ENCODE measurements around the gene BEST4. TPM values are rescaled to one million over a fixed set of nuclear protein-coding genes. Genes with fewer than 3 reads are reported as not detected.
A peak's percentile ranks its signal among the peaks of the same experiment; 100 is the strongest.

Gene BEST4
- total and polyA plus RNA-seq, 2 of the 8 experiments (the other 6 are each of a cell fraction or from before 2014, with no cell fraction given) = 0.76 to 1.4 TPM

- TF ChIP-seq BACH1 (IDR thresholded peaks at IDR 0.05; ENCODE audit: low read length) = peak; percentile 74
- TF ChIP-seq KDM5A (IDR thresholded peaks at IDR 0.05; ENCODE audit: low read length) = no peak
- peak; percentile 26 to 65; a peak in 1 of 4 replicates for TF ChIP-seq HDAC2 (IDR thresholded peaks at IDR 0.05; ENCODE audit: borderline replicate concordance in 1 of 2, low read depth in 2 of 2, low read length in 2 of 2)
- TF ChIP-seq BCL11A (IDR thresholded peaks at IDR 0.05; ENCODE audit: low read depth in 2 of 2, low read length in 2 of 2) = no peak
- TF ChIP-seq RBBP5 (IDR thresholded peaks at IDR 0.05; ENCODE audit: borderline replicate concordance, low read depth, low read length) = 0 out of 2 replicates have a peak, but pooled peaks have one; percentile 38
- TF ChIP-seq ZNF274 (IDR thresholded peaks at IDR 0.05; ENCODE audit: borderline replicate concordance, extremely low read depth, low read length) = no peak
- no peak for TF ChIP-seq NRF1 (IDR thresholded peaks at IDR 0.05; ENCODE audit: low read depth, low read length)
- no peak for TF ChIP-seq SAP30 (IDR thresholded peaks at IDR 0.05; ENCODE audit: insufficient read depth, insufficient replicate concordance, low read length)
- TF ChIP-seq TBP (IDR thresholded peaks at IDR 0.05; ENCODE audit: low read depth, low read length) = peak; percentile 40; the same call in 1 of the 2 replicates
- TF ChIP-seq SIN3A (conservative IDR thresholded peaks at IDR 0.05 in 1 of 2, IDR thresholded peaks at IDR 0.05 in 1 of 2; ENCODE audit: low read depth in 1 of 2, low read length in 2 of 2) = peak in 1 of 2 experiments; percentile 60; a peak in 1 of 4 replicates
- peak; percentile 87 for TF ChIP-seq E2F6 (IDR thresholded peaks at IDR 0.05)
- TF ChIP-seq GTF2F1 (IDR thresholded peaks at IDR 0.05; ENCODE audit: borderline replicate concordance, low read depth, low read length) = no peak
- 0 out of 2 replicates have a peak, but pooled peaks have one; percentile 52 for TF ChIP-seq GABPA (IDR thresholded peaks at IDR 0.05; ENCODE audit: borderline replicate concordance, insufficient read depth, low read length)
- peak; percentile 80 to 100 (median 100) for TF ChIP-seq CTCF (IDR thresholded peaks at IDR 0.05; ENCODE audit: control extremely low read depth in 1 of 3, insufficient read depth in 1 of 3, low read depth in 1 of 3, low read length in 3 of 3)
- TF ChIP-seq YY1 (IDR thresholded peaks at IDR 0.05; ENCODE audit: low read depth, low read length) = peak; percentile 49; the same call in 1 of the 2 replicates
- TF ChIP-seq JUND (IDR thresholded peaks at IDR 0.05; ENCODE audit: low read length) = peak; percentile 70
- peak in 1 of 2 experiments; percentile 50; a peak in 1 of 3 replicates for TF ChIP-seq POLR2A (IDR thresholded peaks at IDR 0.05; ENCODE audit: control extremely low read depth in 1 of 2, low read depth in 2 of 2, low read length in 2 of 2)
Observed at GRCh38 chr1:44786138-44786840, 1.7 kb downstream of the BEST4 start (continued).
